Neuronal stem cell (in vitro differentiated cells): ENCODE data around the gene HACD2.
A peak's percentile ranks its signal among the peaks of the same experiment; 100 is the strongest.

Experiments
- DNase-seq: peaks from one replicate; pipeline ENCODE4 v3.0.0-alpha.2; 2013; ENCODE audit warnings: low spot score
- H2AFZ ChIP-seq: one replicate; pipeline ENCODE4 v1.6.1; 2013; ENCODE audit warnings: mild to moderate bottlenecking, low read length, inconsistent platforms
- H2AK5ac ChIP-seq: 2 replicates; pipeline ENCODE4 v1.6.1; 2013; ENCODE audit warnings: low read depth, mild to moderate bottlenecking, inconsistent platforms, low read length, moderate library complexity, mixed read lengths
- H2BK120ac ChIP-seq: 2 replicates; pipeline ENCODE4 v1.6.1; 2013; ENCODE audit warnings: low read depth, mild to moderate bottlenecking, inconsistent platforms, low read length, moderate library complexity, mixed read lengths
- H2BK12ac ChIP-seq: one replicate; pipeline ENCODE4 v1.6.1; 2013; ENCODE audit warnings: low read length, inconsistent platforms
- H2BK15ac ChIP-seq: 2 replicates; pipeline ENCODE4 v1.6.1; 2013; ENCODE audit warnings: mild to moderate bottlenecking, low read length, inconsistent platforms, mixed read lengths
- H2BK5ac ChIP-seq: one replicate; pipeline ENCODE4 v1.6.1; 2013; ENCODE audit warnings: inconsistent platforms, mild to moderate bottlenecking, low read length, moderate library complexity
- H3K14ac ChIP-seq: one replicate; pipeline ENCODE4 v1.6.1; 2013; ENCODE audit warnings: low read length, inconsistent platforms
- H3K18ac ChIP-seq: 2 replicates; pipeline ENCODE4 v1.6.1; 2013; ENCODE audit warnings: low read length, inconsistent platforms
- H3K23ac ChIP-seq: 2 replicates; pipeline ENCODE4 v1.6.1; 2013; ENCODE audit warnings: low read depth, mild to moderate bottlenecking, mixed read lengths, low read length, inconsistent platforms; ENCODE audit not compliant: poor library complexity
- H3K27ac ChIP-seq: replicated peaks from 3 replicates; pipeline ENCODE4 v1.5.1; 2013; ENCODE audit warnings: low read length, inconsistent platforms
- H3K27me3 ChIP-seq, 3 experiments: 2 replicates each; pipeline ENCODE4 v1.6.1; 2013; ENCODE audit warnings: low read length in 3 of 3, mild to moderate bottlenecking in 2 of 3, inconsistent platforms in 1 of 3, low read depth in 1 of 3, mixed read lengths in 1 of 3, moderate library complexity in 1 of 3; ENCODE audit not compliant: control insufficient read depth in 3 of 3, insufficient read depth in 3 of 3
- H3K36me3 ChIP-seq, 2 donors: replicated peaks in 1 of 2; 2 replicates each; pipeline ENCODE4 v1.6.1; 2013; ENCODE audit warnings: low read length in 2 of 2; ENCODE audit not compliant: control insufficient read depth in 2 of 2, insufficient read depth in 2 of 2
- H3K4ac ChIP-seq: 2 replicates; pipeline ENCODE4 v1.6.1; 2013; ENCODE audit warnings: inconsistent platforms, mild to moderate bottlenecking, low read length, moderate library complexity
- H3K4me1 ChIP-seq, 2 donors: 1 replicate in 1 of 2; 2 replicates in 1 of 2; pipeline ENCODE4 v1.6.1; 2013; ENCODE audit warnings: low read length in 2 of 2, low read depth in 1 of 2; ENCODE audit not compliant: control insufficient read depth in 2 of 2, insufficient read depth in 1 of 2
- H3K4me2 ChIP-seq: one replicate; pipeline ENCODE4 v1.6.1; 2013; ENCODE audit warnings: mild to moderate bottlenecking, low read length, inconsistent platforms; ENCODE audit not compliant: insufficient read depth, poor library complexity, severe bottlenecking
- H3K4me3 ChIP-seq, 2 donors: 2 replicates each; pipeline ENCODE4 v1.5.1; 2013; ENCODE audit warnings: low read length in 2 of 2, mild to moderate bottlenecking in 2 of 2, inconsistent platforms in 1 of 2, moderate library complexity in 1 of 2
- H3K79me1 ChIP-seq: one replicate; pipeline ENCODE4 v1.6.1; 2013; ENCODE audit warnings: low read depth, mild to moderate bottlenecking, inconsistent platforms, low read length, moderate library complexity
- H3K9ac ChIP-seq: one replicate; pipeline ENCODE4 v1.6.1; 2013; ENCODE audit warnings: mild to moderate bottlenecking, low read depth, low read length, inconsistent platforms; ENCODE audit not compliant: poor library complexity
- H3K9me3 ChIP-seq, 2 donors: replicated peaks in 1 of 2; 2 replicates each; pipeline versions ENCODE3 to v1.6.1; 2013; ENCODE audit warnings: low read length in 2 of 2, mild to moderate bottlenecking in 2 of 2, inconsistent platforms in 1 of 2, low read depth in 1 of 2, mixed read lengths in 1 of 2, moderate library complexity in 1 of 2; ENCODE audit not compliant: control insufficient read depth in 2 of 2, insufficient read depth in 1 of 2
- H4K8ac ChIP-seq: one replicate; pipeline ENCODE4 v1.6.1; 2013; ENCODE audit warnings: low read depth, mild to moderate bottlenecking, inconsistent platforms, low read length, moderate library complexity
- H4K91ac ChIP-seq: one replicate; pipeline ENCODE4 v1.6.1; 2013; ENCODE audit warnings: low read length, low read depth, mild to moderate bottlenecking, inconsistent platforms; ENCODE audit not compliant: poor library complexity
- WGBS, 2 donors: extraction: QIAGEN DNeasy Blood & Tissue Kit; methylation state at CpG; one replicate each; pipeline ENCODE4 v1.1.7; 2013; ENCODE audit warnings: missing lambda C conversion rate in 2 of 2, mixed read lengths in 1 of 2; ENCODE audit not compliant: insufficient read length in 2 of 2, insufficient replicate concordance in 1 of 2; ENCODE audit errors: extremely low coverage in 2 of 2; 5-methylcytosine and 5-hydroxymethylcytosine counted together

The HACD2 gene

DNA sequence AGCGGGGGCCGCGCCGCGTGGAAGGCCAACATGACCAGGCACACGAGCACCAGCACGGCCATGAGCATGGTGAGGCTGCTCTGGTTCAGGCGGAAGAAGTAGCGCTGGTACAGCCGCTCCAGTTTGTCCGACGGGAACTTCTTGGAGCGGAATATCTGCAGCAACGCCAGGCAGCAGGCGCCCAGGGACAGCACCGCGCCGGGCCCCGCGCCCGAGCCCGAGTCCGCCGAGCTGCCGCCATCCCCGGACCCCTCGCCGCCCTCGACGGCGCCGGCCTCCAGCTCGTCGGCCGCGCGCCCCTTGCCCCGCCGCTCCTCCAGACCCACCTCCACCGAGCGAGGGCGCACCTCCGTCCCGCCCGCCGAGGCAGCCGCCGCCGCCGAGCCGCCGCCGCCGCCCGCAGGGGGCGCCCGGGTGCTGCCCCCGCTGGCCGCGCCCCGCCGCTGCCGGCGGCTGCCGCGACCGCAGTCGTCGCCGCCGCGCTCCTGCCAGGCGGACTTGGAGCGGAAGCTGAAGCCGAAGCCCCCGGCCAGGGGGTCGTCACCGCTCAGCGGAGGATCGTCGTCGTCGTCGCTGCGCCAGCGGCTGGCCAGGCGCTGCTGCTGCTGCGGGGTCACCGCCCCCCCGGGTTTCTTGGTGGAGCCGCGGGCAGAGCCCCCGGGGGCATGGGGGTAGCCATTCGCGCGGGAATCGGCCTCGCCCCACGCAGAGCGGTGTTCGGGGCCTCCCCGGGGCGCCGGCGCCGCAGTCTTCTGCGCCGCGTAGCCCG, 136.9 kb downstream of the HACD2 start:
- no peaks in the 10 kb centered on the region for H3K36me3 ChIP-seq
- H2BK15ac ChIP-seq, result peak overlapping the region; percentile 55
- peak overlapping the region; percentile 82 for H2AK5ac ChIP-seq
- peak overlapping the region; percentile 70 for H3K9ac ChIP-seq
- no peak overlapping the region for H2BK120ac ChIP-seq
- H3K23ac ChIP-seq, result peak overlapping the region; percentile 83
- H2BK5ac ChIP-seq, result no peak overlapping the region
- WGBS, 2 donors, result no CpG with 5 or more reads among the region's 110 CpGs
- peak overlapping the region; percentile 4 for H4K91ac ChIP-seq
- DNase-seq, result peak; percentile 12
- H3K4me2 ChIP-seq, result peak overlapping the region; percentile 96
- peak overlapping the region; percentile 95 for H2BK12ac ChIP-seq
- H3K4ac ChIP-seq, result no peak overlapping the region
- H3K27me3 ChIP-seq, result peaks cover 9 to 71% (median 35%) of the 10 kb centered on the region in 3 experiments
- peaks cover 0 to 2% of the 10 kb centered on the region in 2 donors for H3K9me3 ChIP-seq
- H3K4me1 ChIP-seq, result peaks cover 0 to 5% of the 10 kb centered on the region in 2 donors
- H4K8ac ChIP-seq, result no peak overlapping the region
- no peaks in the 10 kb centered on the region for H3K79me1 ChIP-seq
- H3K18ac ChIP-seq, result peak overlapping the region; percentile 62
- no peak overlapping the region for H3K27ac ChIP-seq
- peak overlapping the region; percentile 86 for H3K14ac ChIP-seq
- peak overlapping the region; percentile 55 to 66 for H3K4me3 ChIP-seq
- peak overlapping the region; percentile 100 for H2AFZ ChIP-seq

DNA sequence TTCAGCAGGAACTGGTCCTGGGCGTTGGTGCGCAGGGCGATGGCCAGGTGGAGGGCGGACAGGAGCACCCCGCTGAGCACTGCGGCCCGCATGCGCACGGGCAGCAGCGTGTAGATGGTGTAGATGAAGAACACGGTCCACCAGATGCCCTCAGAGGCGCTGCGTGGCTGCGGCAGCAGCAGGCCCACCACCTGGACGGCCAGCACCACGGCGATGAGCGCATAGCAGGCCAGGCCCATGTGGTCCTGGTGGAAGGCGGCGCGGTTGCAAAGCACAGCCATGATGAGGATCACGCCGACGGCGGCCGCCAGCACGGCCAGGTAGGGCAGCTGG, 137.5 kb downstream of the HACD2 start:
- Histone ChIP-seq H3K4me2 (no peak overlapping the region), H4K91ac (peak overlapping the region; percentile 4), H3K9ac (peak overlapping the region; percentile 70), H2AFZ (no peak overlapping the region), H3K14ac (peak overlapping the region; percentile 86), H3K4ac (no peak overlapping the region), H2BK12ac (peak overlapping the region; percentile 95), H2BK120ac (no peak overlapping the region), H3K27me3 (peaks cover 9 to 75% (median 35%) of the 10 kb centered on the region in 3 experiments), H3K9me3 (peaks cover 0 to 2% of the 10 kb centered on the region in 2 donors), H3K36me3 (no peaks in the 10 kb centered on the region), H3K23ac (peak overlapping the region; percentile 83), H2BK15ac (peak overlapping the region; percentile 55), H3K79me1 (no peaks in the 10 kb centered on the region), H2BK5ac (no peak overlapping the region), H4K8ac (no peak overlapping the region), H2AK5ac (peak overlapping the region; percentile 82), H3K4me1 (peaks cover 0 to 5% of the 10 kb centered on the region in 2 donors), H3K18ac (peak overlapping the region; percentile 59), H3K4me3 (peak overlapping the region in 1 of 2 donors; percentile 3), H3K27ac (no peak overlapping the region)
- WGBS, 2 donors, result no CpG with 5 or more reads among the region's 27 CpGs
- no peak for DNase-seq

DNA sequence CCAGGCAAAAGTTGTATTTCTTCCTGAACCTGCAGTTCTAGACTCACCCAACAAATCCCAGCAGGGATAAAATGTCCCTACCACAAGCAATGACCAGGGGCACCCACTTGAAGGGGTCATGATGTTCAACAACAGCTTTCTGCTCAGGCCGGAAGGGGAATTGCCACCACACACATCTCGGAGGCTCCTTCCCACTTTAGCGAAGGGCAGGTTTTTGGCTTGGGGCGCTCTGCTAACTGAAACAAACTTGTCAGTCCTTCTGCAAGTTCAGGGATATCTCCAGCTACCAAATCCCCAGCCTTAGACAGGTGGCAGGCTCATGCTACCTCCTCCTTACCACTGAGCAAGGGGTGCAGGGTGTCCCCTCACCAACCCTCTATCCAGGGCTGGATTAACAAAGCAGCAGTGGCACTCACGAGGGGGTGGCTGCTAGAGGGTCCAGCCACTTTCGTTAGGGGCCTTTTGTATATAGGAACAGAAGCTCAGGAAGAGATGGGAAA, 138.2 kb downstream of the HACD2 start:
- Histone ChIP-seq H3K27me3 (peaks cover 9 to 82% (median 35%) of the 10 kb centered on the region in 3 experiments), H3K4ac (no peak overlapping the region), H3K79me1 (no peaks in the 10 kb centered on the region)

DNA sequence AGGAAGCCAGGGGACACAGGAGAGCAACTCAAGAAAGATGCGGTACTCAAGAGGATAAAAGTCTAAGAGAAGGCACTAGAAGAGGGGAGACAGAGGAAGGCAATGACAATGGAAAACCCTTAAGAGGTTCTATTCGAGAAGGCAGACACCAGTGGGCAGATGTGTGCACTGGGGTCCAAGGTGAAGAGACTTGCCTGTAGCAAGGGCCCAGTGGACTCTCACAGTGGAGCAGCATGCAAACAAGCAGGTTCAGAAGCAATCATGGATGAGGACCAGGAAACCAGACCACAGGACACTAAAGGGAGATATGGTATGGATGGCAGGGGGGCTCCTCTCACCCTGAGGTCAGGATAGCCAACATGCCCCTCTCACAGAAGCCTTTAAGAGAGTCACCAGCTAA, 138.6 kb downstream of the HACD2 start:
- peaks cover 0 to 2% of the 10 kb centered on the region in 2 donors for H3K9me3 ChIP-seq
- peaks cover 9 to 84% (median 35%) of the 10 kb centered on the region in 3 experiments for H3K27me3 ChIP-seq
- H3K4me1 ChIP-seq, result peaks cover 0 to 5% of the 10 kb centered on the region in 2 donors
- no peak overlapping the region for H3K4me2 ChIP-seq
- no peak overlapping the region for H3K18ac ChIP-seq
- H3K4me3 ChIP-seq, result no peak overlapping the region
- no peak overlapping the region for H2BK5ac ChIP-seq
- H3K9ac ChIP-seq, result no peak overlapping the region
- H2AK5ac ChIP-seq, result no peak overlapping the region
- no peak overlapping the region for H4K8ac ChIP-seq
- no peaks in the 10 kb centered on the region for H3K79me1 ChIP-seq
- H3K27ac ChIP-seq, result no peak overlapping the region
- no peak overlapping the region for H2BK15ac ChIP-seq
- H3K36me3 ChIP-seq, result no peaks in the 10 kb centered on the region
- H2BK12ac ChIP-seq, result no peak overlapping the region
- WGBS, 2 donors, result no CpG with 5 or more reads among the region's 2 CpGs
- no peak overlapping the region for H3K14ac ChIP-seq
- DNase-seq, result no peak
- no peak overlapping the region for H3K23ac ChIP-seq
- no peak overlapping the region for H2AFZ ChIP-seq
- no peak overlapping the region for H4K91ac ChIP-seq
- H3K4ac ChIP-seq, result no peak overlapping the region
- no peak overlapping the region for H2BK120ac ChIP-seq

More for the DNA sequence above, 138.2 kb downstream of the HACD2 start:
- DNase-seq, result no peak
- no peak overlapping the region for H3K14ac ChIP-seq
- H2BK15ac ChIP-seq, result no peak overlapping the region
- no CpG with 5 or more reads among the region's 6 CpGs for WGBS, 2 donors
- no peak overlapping the region for H3K23ac ChIP-seq
- peaks cover 0 to 5% of the 10 kb centered on the region in 2 donors for H3K4me1 ChIP-seq
- H2BK12ac ChIP-seq, result no peak overlapping the region
- no peak overlapping the region for H2BK5ac ChIP-seq
- peaks cover 0 to 2% of the 10 kb centered on the region in 2 donors for H3K9me3 ChIP-seq
- no peak overlapping the region for H4K91ac ChIP-seq
- H3K4me2 ChIP-seq, result no peak overlapping the region
- no peaks in the 10 kb centered on the region for H3K36me3 ChIP-seq
- no peak overlapping the region for H4K8ac ChIP-seq
- H2AK5ac ChIP-seq, result no peak overlapping the region
- no peak overlapping the region for H2BK120ac ChIP-seq
- H3K18ac ChIP-seq, result no peak overlapping the region
- H3K4me3 ChIP-seq, result no peak overlapping the region
- H3K9ac ChIP-seq, result no peak overlapping the region
- no peak overlapping the region for H2AFZ ChIP-seq
- no peak overlapping the region for H3K27ac ChIP-seq
